HEK293 (cell line): ENCODE results near the gene HECTD4.
A peak's percentile ranks its signal among the peaks of the same experiment; 100 is the strongest.
"Not testable (repeated sequence)": the region's sequence is repeated elsewhere in the genome, so short reads cannot be mapped to it uniquely, and the experiment has no call there.

ENCODE experiments used
- CTCF ChIA-PET: fragments of 350-600 bp; formaldehyde crosslinking; extraction: SDS; loops from one replicate; lab custom pipeline; 2021; ENCODE audit warnings: antibody characterized with exemption; lab: Yijun Ruan, JAX
- POLR2A ChIA-PET: fragments of 300-600 bp; formaldehyde crosslinking; extraction: SDS; loops from one replicate; lab custom pipeline; 2020; ENCODE audit warnings: antibody characterized with exemption, inconsistent platforms; lab: Yijun Ruan, JAX
- H3K27ac ChIP-seq: fragments of 200-500 bp; sonication (Bioruptor generic); 2 replicates; pipeline ENCODE4 v1.5.1; 2014; ENCODE audit warnings: low read depth, low read length, control low read depth, inconsistent platforms; ENCODE audit errors: extremely low read depth
- H3K36me3 ChIP-seq, 2 experiments: fragments of 200-500 bp in 1 of 2; sonication (Bioruptor generic) in 1 of 2; 1 replicate in 1 of 2; 2 replicates in 1 of 2; pipeline ENCODE4 v1.5.1; 2014 to 2017; ENCODE audit warnings: inconsistent platforms in 2 of 2, low read length in 2 of 2; ENCODE audit not compliant: control insufficient read depth in 2 of 2, insufficient read depth in 1 of 2
- H3K4me1 ChIP-seq: fragments of 200-500 bp; sonication (Bioruptor generic); 2 replicates; pipeline ENCODE4 v1.5.1; 2014; ENCODE audit warnings: mild to moderate bottlenecking, low read length, inconsistent platforms; ENCODE audit not compliant: control insufficient read depth, insufficient read depth
- H3K4me3 ChIP-seq: 2 replicates; pipeline ENCODE4 v1.5.1; 2011; ENCODE audit warnings: low read depth, mild to moderate bottlenecking, control low read depth, low read length, moderate library complexity
- H3K9me3 ChIP-seq: fragments of 200-500 bp; sonication (Bioruptor generic); 2 replicates; pipeline ENCODE4 v1.5.1; 2014; ENCODE audit warnings: low read depth, low read length, inconsistent platforms; ENCODE audit not compliant: control insufficient read depth, insufficient read depth
- PRDM10 ChIP-seq: fragments of 450-650 bp; formaldehyde crosslinking; IDR thresholded peaks from 2 replicates; pipeline ENCODE4 v1.5.1; 2016; ENCODE audit warnings: missing biosample characterization, missing genetic modification characterization
- PRDM6 ChIP-seq: fragments of 450-650 bp; formaldehyde crosslinking; IDR thresholded peaks from 2 replicates; pipeline ENCODE4 v1.5.1; 2017; ENCODE audit warnings: missing biosample characterization, missing genetic modification characterization
- SCRT1 ChIP-seq: fragments of 450-650 bp; formaldehyde crosslinking; IDR thresholded peaks from 2 replicates; pipeline ENCODE4 v1.5.1; 2016; ENCODE audit warnings: missing biosample characterization, missing genetic modification characterization, borderline replicate concordance
- SCRT2 ChIP-seq: fragments of 450-650 bp; formaldehyde crosslinking; IDR thresholded peaks from 2 replicates; pipeline ENCODE4 v1.5.1; 2016; ENCODE audit warnings: missing biosample characterization, missing genetic modification characterization
- SP7 ChIP-seq: fragments of 450-650 bp; formaldehyde crosslinking; IDR thresholded peaks from 2 replicates; pipeline ENCODE4 v1.5.1; 2016; ENCODE audit warnings: missing biosample characterization, missing genetic modification characterization
- ZBTB17 ChIP-seq: fragments of 450-650 bp; formaldehyde crosslinking; IDR thresholded peaks from 2 replicates; pipeline ENCODE4 v1.5.1; 2016; ENCODE audit warnings: missing biosample characterization, missing genetic modification characterization
- ZFP37 ChIP-seq: fragments of 450-650 bp; formaldehyde crosslinking; IDR thresholded peaks from 2 replicates; pipeline ENCODE4 v1.5.1; 2016; ENCODE audit warnings: missing biosample characterization, missing genetic modification characterization
- ZNF10 ChIP-seq: fragments of 450-650 bp; formaldehyde crosslinking; IDR thresholded peaks from 2 replicates; pipeline ENCODE4 v1.5.1; 2017; ENCODE audit warnings: missing biosample characterization, missing genetic modification characterization
- ZNF292 ChIP-seq: fragments of 450-650 bp; formaldehyde crosslinking; IDR thresholded peaks from 2 replicates; pipeline ENCODE4 v1.5.1; 2016; ENCODE audit warnings: low read depth, missing biosample characterization, missing genetic modification characterization, borderline replicate concordance
- ZNF426 ChIP-seq: fragments of 450-650 bp; formaldehyde crosslinking; IDR thresholded peaks from 2 replicates; pipeline ENCODE4 v1.5.1; 2017; ENCODE audit warnings: missing biosample characterization, missing genetic modification characterization, mild to moderate bottlenecking, inconsistent platforms, moderate library complexity
- ZNF433 ChIP-seq: fragments of 450-650 bp; formaldehyde crosslinking; IDR thresholded peaks from 2 replicates; pipeline ENCODE4 v1.5.1; 2016; ENCODE audit warnings: missing biosample characterization, missing genetic modification characterization, low read depth
- ZNF48 ChIP-seq: fragments of 450-650 bp; formaldehyde crosslinking; IDR thresholded peaks from 2 replicates; pipeline ENCODE4 v1.5.1; 2016; ENCODE audit warnings: missing biosample characterization, missing genetic modification characterization
- ZNF544 ChIP-seq: fragments of 450-650 bp; formaldehyde crosslinking; IDR thresholded peaks from 2 replicates; pipeline ENCODE4 v1.5.0; 2017; ENCODE audit warnings: missing biosample characterization, missing genetic modification characterization
- ZNF626 ChIP-seq: fragments of 450-650 bp; sonication (Bioruptor Pico); formaldehyde crosslinking; IDR thresholded peaks from 2 replicates; pipeline ENCODE4 v1.5.1; 2018; ENCODE audit warnings: missing biosample characterization, missing genetic modification characterization, inconsistent platforms
- ZNF692 ChIP-seq: fragments of 450-650 bp; formaldehyde crosslinking; IDR thresholded peaks from 2 replicates; pipeline ENCODE4 v1.5.1; 2016; ENCODE audit warnings: missing biosample characterization, missing genetic modification characterization
- ZSCAN4 ChIP-seq: fragments of 450-650 bp; formaldehyde crosslinking; IDR thresholded peaks from 2 replicates; pipeline ENCODE4 v1.5.1; 2017; ENCODE audit warnings: missing biosample characterization, missing genetic modification characterization

The HECTD4 gene

DNA sequence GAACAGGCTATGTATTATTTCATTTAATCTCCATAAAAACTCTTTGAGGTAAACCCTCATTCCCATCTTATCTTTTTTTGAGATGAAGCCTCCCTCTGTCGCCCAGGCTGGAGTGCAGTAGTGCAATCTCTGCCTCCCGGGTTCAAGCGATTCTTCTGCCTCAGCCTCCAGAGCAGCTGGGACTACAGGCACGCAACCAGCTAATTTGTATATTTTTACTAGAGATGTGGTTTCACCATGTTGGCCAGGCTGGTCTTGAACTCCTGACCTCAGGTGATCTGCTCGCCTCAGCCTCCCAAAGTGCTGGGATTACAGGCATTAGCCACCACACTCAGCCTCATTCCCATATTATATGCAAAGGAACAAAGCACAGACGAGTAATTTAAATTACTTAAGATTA lies 25.5 kb upstream of the HECTD4 start:
- Histone ChIP-seq H3K36me3 (peaks cover 31 to 51% of the 10 kb centered on the region in 2 experiments), H3K4me3 (peak overlapping the region; percentile 25)
- H3K4me1 ChIP-seq, H3K27ac ChIP-seq, POLR2A ChIA-PET, H3K9me3 ChIP-seq, CTCF ChIA-PET: not testable (repeated sequence)

DNA sequence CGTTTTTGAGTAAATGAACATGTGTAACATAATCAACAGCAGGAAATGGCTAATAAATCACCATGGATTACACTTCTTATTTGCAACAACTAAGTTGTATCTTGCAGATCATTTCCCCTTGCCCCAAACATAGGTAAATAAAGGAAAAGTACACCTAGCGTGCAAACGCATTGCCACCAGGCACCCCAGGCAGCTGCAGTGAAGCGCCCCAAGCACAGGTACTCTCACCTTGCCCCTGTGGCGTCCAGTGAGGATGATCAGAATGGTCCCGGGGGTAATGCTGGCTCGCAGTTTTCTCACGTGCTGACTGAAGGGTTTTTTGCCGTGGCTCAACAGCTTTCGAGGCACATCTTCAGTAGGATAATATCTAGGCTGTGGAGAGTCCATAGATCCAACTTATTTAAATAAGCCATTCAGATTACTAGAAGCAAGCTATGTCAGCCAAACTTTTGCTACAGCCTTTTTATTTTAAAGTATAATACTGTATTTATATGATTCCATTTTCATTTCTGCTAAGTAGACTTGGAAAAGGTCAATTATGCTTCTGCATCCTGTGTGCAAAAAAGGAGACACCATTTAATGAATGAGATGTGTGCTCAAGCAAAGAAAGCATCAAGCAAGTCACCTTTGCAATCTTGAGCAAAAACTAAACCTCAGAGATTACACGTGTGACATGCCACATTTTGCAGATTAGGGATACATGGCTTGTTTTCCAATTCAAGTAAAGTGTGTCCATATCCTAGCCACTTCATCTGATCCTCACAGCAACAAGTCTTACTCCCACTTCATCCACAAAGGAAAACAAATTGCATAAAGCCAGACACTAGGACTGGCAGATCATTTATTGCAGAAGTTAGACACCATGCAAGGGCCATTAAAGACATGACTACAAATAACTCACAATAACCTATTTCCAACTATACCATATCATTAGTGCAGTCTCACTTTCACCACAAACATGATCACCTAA lies 24.6 kb upstream of the HECTD4 start:
- POLR2A ChIA-PET, result no interaction called here
- Histone ChIP-seq H3K27ac (no peak overlapping the region), H3K4me3 (no peak overlapping the region), H3K9me3 (no peaks in the 10 kb centered on the region), H3K36me3 (peaks cover 31 to 51% of the 10 kb centered on the region in 2 experiments), H3K4me1 (no peaks in the 10 kb centered on the region)
- CTCF ChIA-PET, result interaction anchor here (0.7 kb wide), 1 partner anchor 393 kb away, joined by 3 read pairs; no protein-coding TSS in a partner anchor
- TF ChIP-seq SCRT2 (tag by site-specific recombination), result peak; percentile 93
- TF ChIP-seq SP7 (tag by site-specific recombination), result peak; percentile 81
- TF ChIP-seq ZFP37 (tag by site-specific recombination), result no peak
- TF ChIP-seq ZNF426 (tag by site-specific recombination), result no peak
- TF ChIP-seq SCRT1 (tag by site-specific recombination), result peak; percentile 75

GRCh38 chr12:112401903-112402498 lies 19.8 kb upstream of the HECTD4 start:
- H3K4me3 ChIP-seq, result no peak overlapping the region
- H3K27ac ChIP-seq, result no peak overlapping the region
- CTCF ChIA-PET, result interaction anchor here (0.7 to 0.9 kb wide), 2 partner anchors 9 to 133 kb away, joined by 3 to 4 read pairs; no protein-coding TSS in a partner anchor
- no peaks in the 10 kb centered on the region for H3K9me3 ChIP-seq
- no peaks in the 10 kb centered on the region for H3K4me1 ChIP-seq
- H3K36me3 ChIP-seq, result peaks cover 22 to 31% of the 10 kb centered on the region in 2 experiments
- POLR2A ChIA-PET, result interaction anchor here (0.6 to 0.7 kb wide), 2 partner anchors 34 to 333 kb away, joined by 3 read pairs; no protein-coding TSS in a partner anchor
- peak; percentile 78 for TF ChIP-seq ZNF10 (tag by site-specific recombination)
- no peak for TF ChIP-seq ZSCAN4
- TF ChIP-seq ZNF292 (tag by site-specific recombination), result no peak
- no peak for TF ChIP-seq ZNF626
- TF ChIP-seq ZNF692 (tag by site-specific recombination), result no peak

- ChIA-PET CTCF (interaction anchor here (1.2 to 1.7 kb wide), 3 partner anchors 12 to 202 kb away, joined by 3 to 8 read pairs (median 4); no protein-coding TSS in a partner anchor), POLR2A (interaction anchor here (0.7 kb wide), 2 partner anchors 17 to 332 kb away, joined by 3 to 8 read pairs; no protein-coding TSS in a partner anchor)
- Histone ChIP-seq H3K4me1 (no peaks in the 10 kb centered on the region), H3K9me3 (no peaks in the 10 kb centered on the region), H3K36me3 (peaks cover 12 to 21% of the 10 kb centered on the region in 2 experiments), H3K27ac (no peak overlapping the region), H3K4me3 (no peak overlapping the region)
- TF ChIP-seq PRDM10 (no peak), ZBTB17 (no peak), ZNF544 (tag by site-specific recombination) (no peak), PRDM6 (tag by site-specific recombination) (no peak), ZNF433 (tag by site-specific recombination) (no peak), ZNF48 (no peak)
These were observed 18.8 kb upstream of the HECTD4 start for GRCh38 chr12:112401054-112401453.
